GM18520 (cell line): Measurements from ENCODE around the gene TYROBP.
"Not testable (repeated sequence)": the region's sequence is repeated elsewhere in the genome, so short reads cannot be mapped to it uniquely, and the experiment has no call there.

Experiments used
- ATAC-seq: cut with Tn5 transposase; IDR thresholded peaks from one replicate; pipeline ENCODE4 v1.9.1; 2021; ENCODE audit not compliant: unreplicated experiment

TYROBP gene

GRCh38 chr19:35901854-35902661, 6.0 kb downstream of the TYROBP start, which contains the start of gene HCST:
HCST (plus strand) TSS chr19:35902529; CDS start chr19:35902594, 65 bp downstream.
- ATAC-seq: no peak

GRCh38 chr19:35901055-35901644, 6.9 kb downstream of the TYROBP start:
- ATAC-seq: no peak

GRCh38 chr19:35899547-35900214, 8.4 kb downstream of the TYROBP start:
- ATAC-seq: peak; percentile 35

- no peak for ATAC-seq
Observed at GRCh38 chr19:35898499-35898809, 9.6 kb downstream of the TYROBP start.

- ATAC-seq: no peak
Observed at GRCh38 chr19:35897706-35898451, 10.2 kb downstream of the TYROBP start.

- no peak for ATAC-seq
Observed at GRCh38 chr19:35896643-35897040, 11.5 kb downstream of the TYROBP start.

DNA sequence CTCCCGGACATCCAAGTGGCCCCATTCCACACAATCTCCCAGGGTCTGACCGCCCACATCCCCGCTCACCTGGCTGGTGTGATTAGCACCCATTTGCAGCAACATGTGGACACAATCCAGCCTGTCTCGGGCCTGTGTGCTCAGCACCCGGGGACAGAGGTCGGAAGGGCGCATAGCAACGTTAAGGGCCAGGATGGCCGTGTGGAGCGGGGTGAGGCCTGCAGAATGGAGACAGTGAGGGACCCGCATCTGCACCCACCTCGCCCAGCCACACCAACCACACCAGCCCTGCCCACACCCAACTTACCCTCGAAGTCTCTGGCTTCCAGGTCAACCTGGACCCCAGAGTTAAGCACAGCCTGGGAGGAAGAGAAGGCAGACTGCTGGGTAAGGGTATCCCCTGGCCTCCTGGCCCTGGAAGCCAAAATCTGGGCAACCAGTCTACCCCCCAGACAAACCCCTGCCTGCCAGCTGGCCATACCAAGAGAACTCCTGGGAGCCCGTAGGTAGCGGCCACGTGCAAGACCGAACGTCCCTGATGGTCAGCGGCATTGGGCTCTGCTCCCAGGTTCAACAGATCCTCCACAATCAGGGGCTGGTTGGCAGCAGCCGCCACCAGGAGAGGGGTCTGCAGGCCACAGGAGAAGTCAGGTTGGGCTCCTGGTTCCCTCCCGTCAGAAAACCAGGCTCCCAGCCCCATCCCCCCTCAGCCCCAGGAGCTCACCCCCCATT, 12.0 kb downstream of the TYROBP start:
- no peak for ATAC-seq

DNA sequence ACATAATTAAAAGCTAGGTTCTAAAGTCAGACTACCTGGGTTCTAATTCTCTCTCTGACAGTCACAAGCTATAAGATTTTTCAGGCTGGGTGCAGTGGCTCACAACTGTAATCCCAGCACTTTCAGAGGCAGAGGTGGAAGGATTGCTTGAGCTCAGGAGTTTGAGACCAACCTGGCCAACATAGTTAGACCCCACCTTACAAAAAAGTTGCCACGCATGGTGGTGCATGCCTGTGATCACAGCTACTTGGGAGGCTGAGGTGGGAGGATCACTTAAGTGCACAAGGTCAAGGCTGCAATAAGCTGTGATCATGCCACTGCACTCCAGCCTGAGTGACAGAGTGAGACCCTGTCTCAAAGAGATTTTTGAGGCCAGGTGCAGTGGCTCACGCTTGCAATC, 13.8 kb downstream of the TYROBP start:
- no peak for ATAC-seq

DNA sequence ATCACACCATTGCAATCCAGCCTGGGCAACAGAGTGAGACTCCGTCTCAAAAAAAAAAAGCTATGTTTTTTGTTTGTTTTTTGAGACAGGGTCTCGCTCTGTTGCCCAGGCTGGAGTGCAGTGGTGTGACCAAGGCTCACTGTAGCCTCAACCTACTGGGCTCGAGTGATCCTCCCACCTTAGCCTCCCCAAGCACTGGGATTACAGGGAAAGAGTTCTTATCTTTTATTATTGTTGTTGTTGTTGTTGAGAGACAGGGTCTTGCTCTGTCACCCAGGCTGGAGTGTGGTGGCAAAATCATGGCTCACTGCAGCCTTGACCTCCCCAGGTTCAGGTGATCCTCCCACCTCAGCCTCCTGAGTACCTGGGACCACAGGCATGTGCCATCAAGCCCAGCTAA, 16.3 kb downstream of the TYROBP start:
- not testable (repeated sequence) for ATAC-seq

DNA sequence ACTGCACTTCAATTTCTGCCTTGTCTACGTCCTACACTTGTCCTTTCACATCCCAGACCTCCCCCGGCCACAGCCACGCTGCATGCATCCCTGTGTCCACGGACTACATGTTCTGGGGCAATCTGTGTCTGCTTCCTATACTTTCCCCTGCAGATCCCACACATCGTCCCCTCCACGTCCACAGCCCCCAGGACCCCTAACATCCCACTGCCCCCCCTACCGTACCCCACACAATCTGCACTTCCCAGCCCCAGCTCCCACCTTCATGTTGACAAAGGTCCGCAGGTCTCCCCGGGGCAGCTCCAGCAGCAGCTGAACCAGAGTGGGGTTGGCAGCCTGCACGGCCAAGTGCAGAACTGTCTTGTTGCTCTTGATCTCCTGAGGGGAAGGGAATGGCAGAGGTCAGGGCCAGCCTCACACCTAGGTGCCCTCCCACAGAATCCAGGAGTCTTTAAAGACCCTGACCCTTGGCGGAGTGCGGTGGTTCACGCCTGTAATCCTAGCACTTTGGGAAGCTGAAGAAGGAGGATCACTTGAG, 17.9 kb downstream of the TYROBP start:
- no peak for ATAC-seq

DNA sequence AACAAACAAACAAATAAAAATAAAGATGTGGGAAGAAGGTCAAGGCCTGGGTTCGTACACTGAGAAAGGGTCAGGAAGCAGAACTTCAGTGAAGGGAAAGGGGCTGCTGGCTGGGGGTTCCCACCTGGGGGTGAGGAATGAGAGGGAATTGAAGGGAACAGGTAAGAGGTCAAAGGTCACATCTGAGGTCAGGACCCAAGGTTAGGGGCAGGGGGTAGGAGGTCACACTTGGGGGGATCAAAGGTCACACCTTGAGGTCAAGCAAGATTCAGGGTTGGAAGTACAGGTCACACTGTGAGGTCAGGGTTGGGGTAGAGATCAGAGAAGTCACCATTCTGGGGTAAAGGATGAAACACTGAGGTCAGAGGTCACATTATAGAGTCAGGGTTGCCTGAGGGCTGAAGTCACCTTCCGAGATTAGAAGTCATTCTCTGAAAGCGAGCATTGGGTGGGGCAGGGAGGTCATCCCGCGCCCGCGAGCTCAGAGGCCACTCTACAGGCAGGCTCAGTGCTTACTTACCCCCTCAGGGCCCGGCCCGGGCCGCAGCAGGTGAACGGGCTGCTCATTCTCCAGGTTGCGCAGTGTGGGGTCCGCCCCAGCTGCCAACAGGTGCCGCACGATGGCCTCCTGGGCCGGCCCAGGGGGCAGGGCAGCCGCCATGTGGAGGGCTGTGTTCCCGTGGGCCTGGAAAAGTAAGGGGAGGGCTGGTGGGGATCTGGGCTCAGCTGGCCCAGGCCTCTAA, 18.6 kb downstream of the TYROBP start:
- ATAC-seq: no peak

- ATAC-seq: no peak
Observed at GRCh38 chr19:35888398-35888797, 19.7 kb downstream of the TYROBP start.

GRCh38 chr19:35887197-35887596, 20.9 kb downstream of the TYROBP start:
- no peak for ATAC-seq

GRCh38 chr19:35885904-35886303, 22.2 kb downstream of the TYROBP start:
- no peak for ATAC-seq

- no peak for ATAC-seq
Observed at GRCh38 chr19:35885225-35885738, 22.8 kb downstream of the TYROBP start.

DNA sequence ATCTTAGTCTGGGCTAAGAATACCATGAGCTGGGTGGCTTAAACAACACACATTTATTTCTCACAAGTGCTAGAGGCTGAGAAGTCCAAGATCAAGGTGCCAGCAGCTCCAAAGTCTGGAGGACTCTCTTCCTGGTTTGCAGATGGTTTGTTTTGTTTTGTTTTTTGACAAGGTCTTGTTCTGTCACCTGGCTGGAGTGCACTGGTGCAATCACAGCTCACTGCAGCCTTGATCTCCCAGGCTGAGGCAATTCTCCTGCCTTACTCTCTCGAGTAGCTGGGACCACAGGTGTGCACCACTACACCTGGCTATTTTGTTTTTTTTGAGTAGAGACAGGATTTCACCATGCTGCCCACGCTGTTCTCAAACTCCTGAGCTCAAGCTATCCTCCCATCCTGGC, 24.2 kb downstream of the TYROBP start:
- no peak for ATAC-seq

DNA sequence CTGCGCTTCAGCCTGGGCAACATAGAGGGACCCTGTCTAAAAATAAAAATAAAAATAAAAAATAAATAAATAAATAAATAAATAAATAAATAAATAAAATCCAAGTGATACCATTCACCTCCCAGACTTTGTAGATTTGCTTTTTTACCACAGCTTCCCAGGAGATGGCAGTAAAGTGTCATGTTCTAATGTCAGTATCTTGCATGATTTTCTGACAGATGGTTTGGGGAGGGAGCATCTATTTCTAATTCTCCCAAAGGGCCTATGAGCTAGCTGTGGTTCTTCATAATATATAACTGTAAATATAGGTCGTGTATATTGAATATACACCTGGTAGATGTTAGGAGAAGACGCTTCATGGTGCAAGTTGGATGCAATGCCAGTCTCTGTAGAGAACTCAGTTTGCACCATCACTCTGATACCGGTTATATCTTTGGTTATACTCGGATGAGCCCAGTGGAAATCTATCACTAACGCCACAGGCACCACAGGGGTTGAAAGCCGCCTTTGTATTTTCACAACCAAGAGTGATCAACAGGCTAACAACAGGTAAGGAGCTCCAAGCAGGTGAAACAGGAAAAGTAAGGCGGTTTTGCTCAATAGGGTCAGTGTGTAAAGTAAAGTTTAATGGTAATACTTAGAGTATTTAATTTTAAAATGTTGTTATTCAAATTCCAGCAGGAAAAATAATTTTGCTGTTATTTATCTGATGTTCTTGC, 25.8 kb downstream of the TYROBP start:
- ATAC-seq: no peak

GRCh38 chr19:35879770-35880317, 28.3 kb downstream of the TYROBP start:
- ATAC-seq: no peak

DNA sequence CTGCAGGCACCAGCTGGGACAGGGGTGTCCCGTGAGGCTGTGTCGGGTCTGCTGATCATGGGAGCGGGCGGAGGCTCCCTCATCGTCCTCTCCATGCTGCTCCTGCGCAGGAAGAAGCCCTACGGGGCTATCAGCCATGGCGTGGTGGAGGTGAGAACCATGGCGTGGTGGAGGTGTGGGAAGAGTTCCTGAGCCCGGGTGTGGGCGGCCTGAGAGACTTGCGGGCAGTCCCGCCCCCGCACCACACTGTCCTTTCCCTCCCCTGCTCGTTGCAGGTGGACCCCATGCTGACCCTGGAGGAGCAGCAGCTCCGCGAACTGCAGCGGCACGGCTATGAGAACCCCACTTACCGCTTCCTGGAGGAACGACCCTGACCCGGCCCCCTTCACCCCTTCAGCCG, 29.0 kb downstream of the TYROBP start:
- ATAC-seq: no peak
